Germinal center (tissue), 1 donor: ENCODE results near the gene SIK1.
"Not testable (repeated sequence)": the region's sequence is repeated elsewhere in the genome, so short reads cannot be mapped to it uniquely, and the experiment has no call there.

Experiments
- DNase-seq: peaks from one replicate; pipeline ENCODE4 v3.0.0; 2012; ENCODE audit warnings: mixed read lengths, low spot score

Gene SIK1

GRCh38 chr21:43396788-43397438 is 30.0 kb downstream of the SIK1 start:
- DNase-seq: not testable (repeated sequence)

- DNase-seq: not testable (repeated sequence)
Observed at GRCh38 chr21:43383351-43383750, 43.6 kb downstream of the SIK1 start.

GRCh38 chr21:43382902-43383301 is 44.0 kb downstream of the SIK1 start:
- DNase-seq: not testable (repeated sequence)

- DNase-seq: not testable (repeated sequence)
Observed at GRCh38 chr21:43380852-43381533, 45.9 kb downstream of the SIK1 start.

DNA sequence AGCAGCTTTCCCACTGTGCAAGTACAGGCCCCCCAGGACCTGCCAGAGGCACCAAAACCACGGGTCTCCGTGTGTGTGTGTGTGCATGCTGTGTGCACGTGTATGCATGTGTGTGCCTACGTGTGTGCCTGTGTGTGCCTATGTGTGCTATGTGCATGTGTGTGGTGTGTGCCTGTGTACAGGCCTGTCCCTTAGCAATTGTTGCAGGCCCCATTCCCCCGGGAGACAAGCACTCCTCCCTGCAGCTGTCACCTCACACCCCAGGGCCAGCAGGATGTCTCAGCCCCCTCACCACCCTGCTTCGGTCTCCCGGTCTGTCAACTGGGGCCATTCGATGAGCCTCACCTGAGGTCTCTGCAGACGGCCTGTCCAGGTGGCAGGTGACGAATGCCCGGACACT is 46.6 kb downstream of the SIK1 start:
- not testable (repeated sequence) for DNase-seq

DNA sequence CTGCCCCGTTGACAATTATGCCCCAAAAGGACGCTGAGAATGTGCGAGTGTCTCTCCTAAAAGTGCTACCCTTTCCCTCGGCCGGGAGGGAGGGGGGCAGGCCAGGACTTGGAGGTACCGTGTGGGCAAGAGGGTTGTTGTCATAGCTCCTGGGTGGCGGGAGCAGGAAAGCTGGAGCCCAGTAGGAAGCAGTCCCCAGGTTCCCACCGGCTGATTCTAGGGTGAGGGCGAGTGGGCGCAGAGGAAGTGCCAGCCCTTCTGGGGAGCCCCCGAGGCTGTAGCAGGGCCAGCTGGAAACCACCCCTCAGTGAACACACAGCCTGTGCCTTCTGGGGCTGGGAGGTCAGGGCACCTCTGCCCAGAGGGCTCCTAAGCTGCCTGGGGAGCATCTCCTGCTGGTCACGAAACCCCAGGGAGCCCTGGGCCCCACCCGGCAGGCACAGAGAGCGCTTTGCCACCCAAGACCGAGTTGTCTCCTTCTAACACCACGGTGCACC is 47.3 kb downstream of the SIK1 start:
- DNase-seq: not testable (repeated sequence)

GRCh38 chr21:43376478-43376882 is 50.5 kb downstream of the SIK1 start:
- no peak for DNase-seq

DNA sequence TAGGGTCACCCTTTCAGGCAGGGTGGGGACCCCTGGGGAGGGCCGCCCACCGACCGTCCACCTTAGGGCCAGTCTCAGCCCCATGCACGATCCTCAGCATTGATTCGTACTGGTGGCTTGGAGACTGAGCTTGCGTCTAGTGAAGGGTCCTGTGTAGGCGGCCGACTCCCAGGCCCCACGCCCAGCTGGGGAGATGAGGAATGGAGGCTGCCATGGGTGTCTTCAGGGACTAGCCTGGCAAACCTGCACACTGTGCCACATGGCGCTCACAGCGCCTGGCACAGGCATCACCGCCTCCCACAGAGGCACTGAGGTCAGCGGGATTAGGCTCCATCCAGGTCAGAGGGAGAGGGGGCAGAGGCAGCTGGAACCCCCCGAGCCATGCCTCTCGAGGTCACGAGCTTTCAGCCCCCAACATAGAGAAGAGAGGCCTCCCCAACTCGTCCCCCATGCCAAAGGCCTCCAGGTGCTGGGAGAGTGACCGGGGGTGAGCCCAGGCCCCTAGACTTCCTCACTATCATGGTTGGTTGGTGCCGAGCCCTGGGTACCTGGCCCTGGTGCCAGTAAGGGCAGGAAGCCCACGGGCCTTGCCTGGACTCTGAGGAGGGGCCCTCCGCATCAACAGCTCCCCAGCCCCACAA is 51.0 kb downstream of the SIK1 start:
- DNase-seq: no peak

DNA sequence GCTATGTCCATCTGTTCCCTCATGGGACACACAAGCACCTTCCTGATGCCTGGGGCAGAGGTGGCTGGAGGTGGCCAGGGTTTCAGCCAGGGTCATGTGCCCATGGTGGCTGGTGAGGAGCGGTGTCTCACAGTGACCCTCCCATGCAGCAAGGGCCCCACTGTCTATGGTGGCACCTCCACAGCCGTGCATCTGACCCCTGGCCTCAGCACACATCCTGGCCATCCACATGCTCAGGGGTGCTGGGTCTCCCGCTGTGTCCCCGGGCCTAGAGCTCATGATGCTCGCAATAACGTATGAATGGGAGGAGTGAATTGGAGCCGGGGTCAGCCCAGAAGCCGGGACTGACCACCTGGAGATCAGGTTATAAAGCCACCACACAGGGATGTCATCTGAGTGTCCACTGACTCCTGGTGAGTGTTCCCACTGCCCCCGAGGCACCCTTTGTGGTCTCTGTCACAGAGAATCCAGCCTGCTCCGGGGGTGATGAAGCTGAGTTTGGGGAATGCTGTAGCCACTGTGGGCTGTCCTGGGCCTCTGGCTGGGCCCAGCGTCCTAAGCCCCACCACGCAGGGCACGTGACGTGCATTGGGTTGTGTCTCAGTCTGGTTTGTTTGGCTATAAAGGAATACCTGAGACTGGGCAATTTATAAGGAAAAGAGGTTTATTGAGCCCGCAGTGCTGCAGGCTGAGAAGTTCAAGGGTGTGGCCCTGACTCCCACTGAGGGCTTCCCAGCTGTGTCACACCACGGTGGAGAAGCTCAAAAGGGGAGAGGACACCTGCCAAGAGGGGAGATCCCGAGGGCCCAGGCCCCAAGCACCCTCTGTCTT is 51.7 kb downstream of the SIK1 start:
- no peak for DNase-seq

DNA sequence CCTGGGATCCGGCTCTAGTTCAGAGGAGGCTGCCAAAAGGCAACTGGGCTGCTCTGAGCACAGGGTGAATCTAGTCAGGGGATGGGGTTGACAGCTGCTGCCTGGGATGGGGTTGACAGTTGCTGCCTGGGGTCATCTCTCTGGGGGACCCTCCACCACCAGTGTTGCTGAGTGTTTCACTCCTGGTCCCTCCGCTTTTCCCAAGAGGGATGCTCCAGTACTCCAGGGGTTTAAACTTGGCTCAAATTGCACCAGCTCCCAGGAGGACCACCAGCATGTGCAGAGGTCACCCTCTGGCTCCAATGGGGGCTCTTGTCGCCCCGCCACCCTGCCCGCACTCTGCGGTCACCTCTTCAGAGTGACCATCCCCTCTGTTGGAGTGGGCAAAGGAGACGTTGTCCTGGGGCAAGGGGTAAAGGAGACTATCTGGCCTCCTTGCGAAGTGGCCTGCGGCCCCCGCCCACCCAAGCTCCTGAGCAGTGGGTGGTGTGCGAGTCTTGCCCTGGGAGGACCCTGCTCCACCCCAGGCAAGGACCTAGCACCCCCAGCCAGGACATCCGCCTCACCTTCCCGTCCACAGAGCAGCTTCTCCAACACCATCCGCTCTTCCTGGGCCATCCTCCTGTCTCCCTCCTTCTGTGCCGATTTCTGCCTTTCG is 52.6 kb downstream of the SIK1 start:
- no peak for DNase-seq

DNA sequence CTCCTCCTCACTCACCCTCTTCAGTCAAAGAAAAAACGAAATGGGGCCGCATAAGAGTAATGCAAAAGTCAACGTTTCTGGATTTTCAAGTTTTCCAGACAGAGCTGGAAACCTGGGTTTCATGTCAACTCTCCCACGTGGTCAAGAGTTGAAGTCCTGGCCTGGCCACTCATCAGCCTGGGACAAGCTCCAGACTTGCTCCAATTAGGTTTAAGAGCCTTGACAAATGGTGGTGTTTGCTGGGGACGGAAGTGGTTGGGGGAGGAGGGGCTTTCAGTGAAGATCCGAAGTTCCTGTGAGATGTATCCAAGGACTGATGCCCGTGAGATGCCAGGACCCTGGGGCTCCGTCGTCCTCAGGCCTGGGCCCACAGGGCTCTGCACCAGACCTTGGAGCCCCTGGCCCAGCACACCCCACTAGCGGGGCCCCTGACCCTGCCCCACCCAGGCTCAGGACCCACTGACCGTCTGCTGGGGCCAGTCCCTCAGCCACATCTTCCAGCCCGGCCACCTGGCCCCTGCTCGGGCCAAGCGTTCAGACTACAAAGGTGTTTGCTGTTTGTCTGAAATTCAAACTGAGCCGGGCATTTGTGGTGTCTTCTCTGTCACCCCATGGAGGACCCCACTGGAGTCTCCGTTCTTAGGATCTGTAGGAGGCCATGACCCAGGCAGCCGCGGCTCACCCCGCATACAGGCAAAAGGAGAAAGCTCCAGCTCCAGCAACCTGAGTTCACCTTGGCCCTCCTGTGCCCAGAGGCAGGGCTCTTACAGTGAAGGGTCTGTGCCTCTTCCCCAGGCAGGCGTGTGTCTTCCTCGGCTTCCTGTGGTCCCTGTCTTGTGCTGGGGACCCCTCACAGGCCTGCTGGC is 53.3 kb downstream of the SIK1 start:
- DNase-seq: no peak

DNA sequence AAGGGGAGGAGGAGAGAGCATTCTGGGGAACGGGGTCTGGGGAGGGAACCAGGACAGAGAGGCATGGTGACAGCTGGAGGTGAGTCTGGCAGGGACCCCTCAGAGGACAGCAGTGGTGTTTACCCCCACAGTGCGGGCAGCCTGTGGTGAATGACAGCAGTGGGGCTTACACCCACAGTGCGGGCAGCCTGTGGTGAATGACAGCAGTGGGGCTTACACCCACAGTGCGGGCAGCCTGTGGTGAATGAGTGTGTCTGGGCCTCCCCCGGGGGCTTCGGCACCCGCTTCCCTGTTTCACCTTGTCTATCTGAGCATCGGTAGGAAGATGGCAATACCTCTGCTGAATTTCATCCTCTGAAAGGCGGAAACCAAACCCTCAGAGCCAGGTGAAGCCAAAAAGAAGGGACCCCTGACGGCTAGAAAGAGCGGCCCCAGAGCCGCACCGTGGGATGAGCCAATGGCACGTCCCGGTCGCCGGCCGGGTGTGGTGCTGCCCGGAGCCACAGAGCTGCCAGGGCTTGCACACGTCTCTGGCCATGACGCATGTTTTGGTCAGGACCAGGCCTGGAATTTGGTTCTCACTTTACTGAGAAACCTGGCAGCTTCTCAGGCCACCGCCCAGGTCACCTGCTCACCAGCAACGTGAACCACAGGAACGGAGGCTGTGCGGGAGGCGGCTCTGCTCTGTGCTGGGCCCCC is 54.1 kb downstream of the SIK1 start:
- no peak for DNase-seq

- no peak for DNase-seq
Observed at GRCh38 chr21:43371786-43372185, 55.1 kb downstream of the SIK1 start.

DNA sequence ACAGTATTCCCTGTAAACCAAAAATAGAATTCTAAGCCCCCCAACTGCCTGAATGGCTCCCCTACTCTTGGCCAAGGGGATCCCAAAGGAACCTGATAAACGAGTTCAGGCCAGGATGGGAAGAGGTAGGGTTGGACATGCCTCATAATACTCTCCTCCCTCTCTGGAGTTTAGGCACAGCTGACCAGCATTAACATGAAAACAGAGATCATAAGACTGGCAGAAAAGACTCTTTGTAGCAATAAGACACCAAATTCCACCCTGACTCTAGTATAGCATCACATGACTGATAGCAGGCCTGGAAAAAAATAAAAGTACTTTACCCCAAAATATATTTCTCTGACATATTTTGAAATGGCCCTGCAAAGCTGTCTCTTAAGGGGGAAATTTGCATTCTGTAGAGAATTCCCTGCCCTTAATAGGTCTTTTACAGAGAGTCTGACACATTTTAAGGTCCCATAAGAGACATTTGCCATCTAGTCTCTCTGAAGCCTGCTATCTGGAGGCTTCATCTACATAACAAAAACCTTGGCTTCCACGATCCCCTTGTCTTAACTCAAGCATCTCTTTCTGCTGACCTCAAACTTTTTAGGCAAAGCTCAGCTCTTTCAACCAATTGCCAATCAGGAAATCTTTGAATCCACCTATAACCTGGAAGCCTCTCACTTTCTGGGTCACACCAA is 55.9 kb downstream of the SIK1 start:
- DNase-seq: no peak

DNA sequence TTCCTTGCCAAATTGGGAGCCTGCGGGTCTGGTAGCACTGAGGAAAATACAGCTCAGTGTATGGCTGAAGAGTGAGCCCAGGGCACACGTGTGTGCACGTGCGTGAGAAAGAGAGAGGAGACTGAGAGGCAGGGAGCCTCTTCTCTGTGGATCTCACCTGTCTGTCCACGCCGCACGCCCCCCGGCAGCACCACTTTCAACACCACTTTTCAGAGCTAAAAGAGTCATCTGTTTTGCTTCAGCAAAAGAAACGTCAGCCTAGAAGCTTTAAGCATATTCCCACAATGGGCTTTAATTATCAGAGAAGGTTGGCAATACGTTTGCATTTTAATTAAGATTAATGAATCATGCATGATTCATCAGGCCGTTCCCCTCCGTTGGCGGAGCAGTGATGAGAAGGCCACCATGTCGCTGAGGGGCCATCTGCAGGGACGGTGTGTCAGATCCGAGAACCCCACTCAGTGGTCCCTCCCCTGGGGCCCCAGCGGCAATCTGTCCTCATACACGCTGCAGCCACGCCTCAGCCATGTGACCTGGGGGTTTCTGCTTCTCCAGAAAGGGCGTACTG is 56.8 kb downstream of the SIK1 start:
- DNase-seq: no peak

- no peak for DNase-seq
Observed at GRCh38 chr21:43369596-43370090, 57.3 kb downstream of the SIK1 start.

- no peak for DNase-seq
Observed at GRCh38 chr21:43369124-43369523, 57.8 kb downstream of the SIK1 start.

DNA sequence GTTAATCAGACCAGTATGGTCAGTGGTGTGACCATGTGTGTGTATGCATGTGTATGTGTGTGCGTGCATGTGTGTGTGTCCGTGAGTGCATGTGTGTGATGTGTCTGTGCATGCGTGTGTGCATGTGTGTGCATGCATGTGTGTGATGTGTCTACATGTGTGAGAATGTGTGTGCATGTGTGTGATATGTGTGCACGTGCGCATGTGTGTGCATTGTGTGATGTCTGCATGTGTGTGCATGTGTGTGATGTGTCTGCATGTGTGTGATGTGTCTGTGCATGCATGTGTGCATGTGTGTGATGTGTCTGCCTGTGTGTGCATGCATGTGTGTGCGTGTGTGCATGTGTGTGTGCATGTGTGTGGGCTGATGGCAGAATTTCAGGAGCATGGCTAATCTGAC is 58.2 kb downstream of the SIK1 start:
- no peak for DNase-seq

DNA sequence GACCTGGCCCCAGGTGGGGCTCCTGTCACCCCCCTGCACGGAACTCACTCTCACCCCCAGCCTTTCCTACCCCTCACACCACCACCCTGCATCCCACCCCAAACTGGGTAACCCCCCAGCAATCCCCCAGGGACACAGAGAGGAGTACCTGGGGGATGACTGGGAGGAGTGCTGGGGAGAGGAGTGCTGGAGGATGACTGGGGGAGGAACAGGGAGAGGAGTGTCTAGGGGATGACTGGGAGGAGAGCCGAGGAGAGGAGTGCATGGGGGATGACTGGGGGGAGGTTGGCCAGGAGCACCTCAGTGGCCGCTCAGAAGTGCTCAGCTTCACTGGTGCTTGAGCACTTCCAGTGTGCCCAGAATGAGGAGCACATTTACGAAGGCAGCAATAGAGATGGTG is 59.1 kb downstream of the SIK1 start:
- DNase-seq: no peak
